Activated B cell treated with CpG ODN at 0.5 μM for 24 hours (primary cell): ENCODE results near the gene USP6. TPM values are rescaled to one million over a fixed set of nuclear protein-coding genes. Genes with fewer than 3 reads are reported as not detected.
"Not testable (repeated sequence)": the region's sequence is repeated elsewhere in the genome, so short reads cannot be mapped to it uniquely, and the experiment has no call there.

Experiments
- ATAC-seq: fragments of 200-7000 bp; cut with Tn5 transposase; one replicate; pipeline ENCODE4 v1.10.0; 2021; ENCODE audit warnings: low read depth, mild to moderate bottlenecking, moderate library complexity
- CTCF ChIA-PET: fragments of 350-600 bp; sonication (Branson Sonifier 250); formaldehyde crosslinking; loops from one replicate; lab custom pipeline; 2021; ENCODE audit warnings: antibody characterized with exemption; lab: Charles Lee
- POLR2A ChIA-PET: fragments of 350-600 bp; sonication (Branson Sonifier 250); formaldehyde crosslinking; loops from one replicate; lab custom pipeline; 2021; ENCODE audit warnings: antibody characterized with exemption; lab: Charles Lee
- DNase-seq: peaks from one replicate; pipeline ENCODE4 v3.0.0; 2022
- H3K27ac Mint-ChIP-seq: one replicate; pipeline ENCODE4 v1.8.0; 2020; ENCODE audit warnings: mixed read lengths
- H3K27me3 Mint-ChIP-seq: one replicate; pipeline ENCODE4 v1.8.0; 2021; ENCODE audit warnings: mixed read lengths
- H3K36me3 Mint-ChIP-seq: one replicate; pipeline ENCODE4 v1.8.0; 2021; ENCODE audit warnings: low read depth, mixed read lengths
- H3K4me1 Mint-ChIP-seq: one replicate; pipeline ENCODE4 v1.8.0; 2021; ENCODE audit warnings: mixed read lengths
- H3K4me3 Mint-ChIP-seq: one replicate; pipeline ENCODE4 v1.8.0; 2020; ENCODE audit warnings: mild to moderate bottlenecking, mixed read lengths
- H3K9me3 Mint-ChIP-seq: one replicate; pipeline ENCODE4 v1.8.0; 2020; ENCODE audit warnings: mixed read lengths
- CTCF ChIP-seq: fragments of 200-600 bp; IDR thresholded peaks from one replicate; pipeline ENCODE4 v1.8.0; 2022; ENCODE audit warnings: antibody characterized with exemption, mild to moderate bottlenecking
- intact Hi-C: fragments of 100-400 bp; cut with micrococcal nuclease; formaldehyde crosslinking; loops from one replicate; pipeline ENCODE4 v1.15.1; 2024
- total RNA-seq: library from RNA; stranded (reverse); gene quantifications from 2 replicates; pipeline ENCODE4 v1.2.3, GENCODE V29; 2022

The USP6 gene
- total RNA-seq, 1 donor from 2014 or later, result 0.33 TPM

- Mint-ChIP-seq H3K4me1 (peaks cover 3% of the 10 kb centered on the region), H3K36me3 (no peaks in the 10 kb centered on the region), H3K27me3 (peaks cover 22% of the 10 kb centered on the region), H3K4me3 (no peak overlapping the region), H3K27ac (no peak overlapping the region), H3K9me3 (no peaks in the 10 kb centered on the region)
- ATAC-seq, result no peak
- TF ChIP-seq CTCF, result no peak
- intact Hi-C loops, result no loop called here
- DNase-seq, result no peak
- CTCF ChIA-PET, result no interaction called here
- POLR2A ChIA-PET, result no interaction called here
Observed at GRCh38 chr17:5127910-5128309, 12.1 kb downstream of the USP6 start.

- ATAC-seq, H3K4me3 Mint-ChIP-seq, H3K4me1 Mint-ChIP-seq, intact Hi-C loops, CTCF ChIA-PET, H3K27ac Mint-ChIP-seq, DNase-seq, H3K9me3 Mint-ChIP-seq, POLR2A ChIA-PET, H3K36me3 Mint-ChIP-seq: not testable (repeated sequence)
- H3K27me3 Mint-ChIP-seq, result peaks cover 22% of the 10 kb centered on the region
Observed at GRCh38 chr17:5128387-5128786, 12.6 kb downstream of the USP6 start.

- no peaks in the 10 kb centered on the region for H3K4me1 Mint-ChIP-seq
- no peak overlapping the region for H3K27ac Mint-ChIP-seq
- ChIA-PET CTCF (no interaction called here), POLR2A (no interaction called here)
- no peaks in the 10 kb centered on the region for H3K9me3 Mint-ChIP-seq
- TF ChIP-seq CTCF, result no peak
- DNase-seq (no peak), ATAC-seq (no peak)
- H3K27me3 Mint-ChIP-seq, result peaks cover 17% of the 10 kb centered on the region
- no peaks in the 10 kb centered on the region for H3K36me3 Mint-ChIP-seq
- intact Hi-C loops, result no loop called here
- no peak overlapping the region for H3K4me3 Mint-ChIP-seq
Observed at GRCh38 chr17:5128905-5129535, 13.2 kb downstream of the USP6 start.

- POLR2A ChIA-PET, DNase-seq, intact Hi-C loops, H3K36me3 Mint-ChIP-seq, ATAC-seq, H3K9me3 Mint-ChIP-seq, CTCF ChIA-PET, H3K4me1 Mint-ChIP-seq, H3K27ac Mint-ChIP-seq, H3K4me3 Mint-ChIP-seq: not testable (repeated sequence)
- peaks cover 13% of the 10 kb centered on the region for H3K27me3 Mint-ChIP-seq
Observed at GRCh38 chr17:5129770-5130169, 13.9 kb downstream of the USP6 start.

GRCh38 chr17:5130261-5130660 is 14.4 kb downstream of the USP6 start:
- intact Hi-C loops, H3K4me3 Mint-ChIP-seq, CTCF ChIA-PET, H3K36me3 Mint-ChIP-seq, POLR2A ChIA-PET, DNase-seq, H3K9me3 Mint-ChIP-seq, H3K27ac Mint-ChIP-seq, ATAC-seq, H3K4me1 Mint-ChIP-seq: not testable (repeated sequence)
- peaks cover 14% of the 10 kb centered on the region for H3K27me3 Mint-ChIP-seq

- POLR2A ChIA-PET, CTCF ChIA-PET, H3K27ac Mint-ChIP-seq, H3K9me3 Mint-ChIP-seq, H3K4me1 Mint-ChIP-seq, H3K36me3 Mint-ChIP-seq, ATAC-seq, DNase-seq, H3K4me3 Mint-ChIP-seq, intact Hi-C loops: not testable (repeated sequence)
- peaks cover 14% of the 10 kb centered on the region for H3K27me3 Mint-ChIP-seq
Observed at GRCh38 chr17:5130687-5131086, 14.9 kb downstream of the USP6 start.

GRCh38 chr17:5131146-5131715 is 15.4 kb downstream of the USP6 start:
- POLR2A ChIA-PET, result no interaction called here
- intact Hi-C loops, result no loop called here
- no peaks in the 10 kb centered on the region for H3K9me3 Mint-ChIP-seq
- peaks cover 10% of the 10 kb centered on the region for H3K27me3 Mint-ChIP-seq
- no peak overlapping the region for H3K4me3 Mint-ChIP-seq
- H3K36me3 Mint-ChIP-seq, result no peaks in the 10 kb centered on the region
- DNase-seq (no peak), ATAC-seq (no peak)
- CTCF ChIA-PET, result no interaction called here
- no peaks in the 10 kb centered on the region for H3K4me1 Mint-ChIP-seq
- TF ChIP-seq CTCF, result no peak
- no peak overlapping the region for H3K27ac Mint-ChIP-seq

GRCh38 chr17:5131799-5132502 is 16.1 kb downstream of the USP6 start:
- intact Hi-C loops, H3K9me3 Mint-ChIP-seq, H3K36me3 Mint-ChIP-seq, CTCF ChIA-PET, ATAC-seq, H3K27ac Mint-ChIP-seq, H3K4me1 Mint-ChIP-seq, DNase-seq, H3K27me3 Mint-ChIP-seq, POLR2A ChIA-PET, H3K4me3 Mint-ChIP-seq: not testable (repeated sequence)

- ATAC-seq, intact Hi-C loops, H3K27me3 Mint-ChIP-seq, CTCF ChIA-PET, H3K4me3 Mint-ChIP-seq, H3K36me3 Mint-ChIP-seq, DNase-seq, H3K27ac Mint-ChIP-seq, POLR2A ChIA-PET, H3K9me3 Mint-ChIP-seq, H3K4me1 Mint-ChIP-seq: not testable (repeated sequence)
Observed at GRCh38 chr17:5132503-5133225, 16.8 kb downstream of the USP6 start.
